ENCODE results near the gene UMOD. TPM values are rescaled to one million over a fixed set of nuclear protein-coding genes. Genes with fewer than 3 reads are reported as not detected.

UMOD gene
- total and polyA plus RNA-seq, 9 of the 15 experiments (the other 6 are each of a cell fraction or from before 2014, with no cell fraction given): not detected

- Histone ChIP-seq H3K4me1 (replicated peaks in 1 of 2; ENCODE audit: control insufficient read depth in 2 of 2, insufficient read depth in 2 of 2, low read length in 2 of 2) (no peaks in the 10 kb centered on the region), H3K27ac (ENCODE audit: extremely low read depth, low read depth, low read length) (no peak overlapping the region), H2AFZ (ENCODE audit: low read depth, low read length) (no peak overlapping the region), H3K4me2 (ENCODE audit: insufficient read depth, low read length) (no peak overlapping the region), H3K9me1 (ENCODE audit: control insufficient read depth, insufficient read depth, low read length) (no peaks in the 10 kb centered on the region), H3K36me3 (ENCODE audit: control insufficient read depth, insufficient read depth, low read length) (no peaks in the 10 kb centered on the region), H4K20me1 (replicated peaks; ENCODE audit: control insufficient read depth, insufficient read depth, low read length) (no peaks in the 10 kb centered on the region), H3K9me3 (replicated peaks; ENCODE audit: control insufficient read depth, insufficient read depth, low read depth, low read length) (no peaks in the 10 kb centered on the region), H3K4me3 (no peak overlapping the region), H3K79me2 (ENCODE audit: control insufficient read depth, insufficient read depth, low read length) (no peaks in the 10 kb centered on the region), H3K27me3 (ENCODE audit: control insufficient read depth in 2 of 2, insufficient read depth in 2 of 2, low read length in 2 of 2) (peaks cover 0 to 12% of the 10 kb centered on the region in 2 experiments; a peak in 2 of 5 replicates), H3K9ac (ENCODE audit: insufficient read depth in 1 of 2, low read depth in 2 of 2, low read length in 2 of 2) (no peak overlapping the region)
- no TSS peak for BruUV-seq (replicated peaks)
- in situ Hi-C loops (cut with MboI) (no loop called here), intact Hi-C loops (cut with micrococcal nuclease) (no loop called here)
- WGBS (ENCODE audit: insufficient coverage, low coverage, missing lambda C conversion rate): 0% methylated on average over 3 of the region's 3 CpGs
- ChIA-PET POLR2A (no interaction called here), CTCF (ENCODE audit: low intra/inter-chr PET ratio) (no interaction called here)
- no peak for TF ChIP-seq NFIX (CRISPR knock-in tag; IDR thresholded peaks at IDR 0.05; ENCODE audit: low read depth)
- TF ChIP-seq RREB1 (CRISPR knock-in tag; IDR thresholded peaks at IDR 0.05): no peak
- TF ChIP-seq MTA2 (IDR thresholded peaks at IDR 0.05; ENCODE audit: low read depth): no peak
- TF ChIP-seq FOSL1 (tag; conservative IDR thresholded peaks at IDR 0.05): no peak
- TF ChIP-seq ZBTB34 (CRISPR knock-in tag; IDR thresholded peaks at IDR 0.05): no peak
- TF ChIP-seq ZFP30 (CRISPR knock-in tag; IDR thresholded peaks at IDR 0.05; ENCODE audit: borderline replicate concordance): no peak
- no peak for TF ChIP-seq SMARCB1 (IDR thresholded peaks at IDR 0.05; ENCODE audit: insufficient read length, low read depth)
- no peak for TF ChIP-seq NR2F6 (CRISPR knock-in tag; IDR thresholded peaks at IDR 0.05)
- no peak for TF ChIP-seq ZBTB9 (CRISPR knock-in tag; IDR thresholded peaks at IDR 0.05)
- no peak for TF ChIP-seq SRF (CRISPR knock-in tag; IDR thresholded peaks at IDR 0.05)
- TF ChIP-seq KDM1A (IDR thresholded peaks at IDR 0.05): no peak
- no peak for TF ChIP-seq ZNF282 (CRISPR knock-in tag; IDR thresholded peaks at IDR 0.05)
- FAIRE-seq: no peak
- ATAC-seq: no peak
- DNase-seq (ENCODE audit: extremely low read depth in 1 of 4, low spot score in 3 of 4): no peak
These were observed 26.2 kb downstream of the UMOD start for GRCh38 chr16:20326321-20326720.
